HG03103 (cell line): ENCODE results near the gene ZC3HAV1.
"Not testable (repeated sequence)": the region's sequence is repeated elsewhere in the genome, so short reads cannot be mapped to it uniquely, and the experiment has no call there.

ENCODE experiments used
- ATAC-seq: cut with Tn5 transposase; IDR thresholded peaks from one replicate; pipeline ENCODE4 v1.9.1; 2021; ENCODE audit warnings: low read depth; ENCODE audit not compliant: unreplicated experiment

Gene ZC3HAV1

DNA sequence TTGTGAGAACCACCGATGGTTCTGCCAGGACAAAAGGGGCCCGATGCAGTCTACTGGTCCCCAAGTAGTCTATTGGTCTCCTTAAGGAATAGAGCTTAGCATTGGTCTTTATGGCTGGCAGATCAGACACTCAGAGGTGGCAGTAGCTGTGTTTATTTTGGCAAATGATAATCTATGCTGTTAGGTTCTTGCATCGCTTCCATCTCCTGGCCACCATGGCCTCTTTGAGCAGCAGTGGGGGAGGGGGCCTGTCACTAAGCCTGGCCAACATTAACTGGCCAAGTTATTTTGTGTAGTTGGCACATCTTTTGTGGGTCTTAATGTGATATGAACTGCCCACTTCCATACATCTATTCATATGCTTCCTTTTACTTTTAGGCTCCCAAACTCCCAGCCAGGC is 4.5 kb upstream of the ZC3HAV1 start:
- no peak for ATAC-seq

- ATAC-seq: no peak
Measured at GRCh38 chr7:139112741-139113250, 3.3 kb upstream of the ZC3HAV1 start.

DNA sequence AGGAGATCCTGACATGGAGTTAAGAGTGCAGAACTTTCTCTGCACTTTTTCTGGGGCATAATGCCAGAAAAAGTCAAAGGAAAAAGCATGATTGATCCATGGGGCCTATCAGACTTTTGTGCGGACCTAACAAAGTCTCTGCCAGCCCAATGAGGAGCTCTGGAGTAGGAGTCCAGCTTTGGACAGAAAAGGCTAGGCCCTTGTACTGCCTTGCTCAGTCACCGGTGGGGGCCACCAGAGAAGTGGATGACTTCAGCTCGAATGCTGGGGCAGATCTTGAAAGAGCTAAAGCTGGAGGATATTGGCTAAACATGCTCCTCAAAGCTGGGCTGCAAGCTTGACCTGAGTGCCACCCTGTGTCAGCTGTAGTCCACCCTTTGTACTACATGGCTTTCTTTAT is 2.8 kb upstream of the ZC3HAV1 start:
- no peak for ATAC-seq

- no peak for ATAC-seq
Measured at GRCh38 chr7:139111811-139112301, 2.3 kb upstream of the ZC3HAV1 start.

- ATAC-seq: no peak
Measured at GRCh38 chr7:139111147-139111546, 1.6 kb upstream of the ZC3HAV1 start.

GRCh38 chr7:139109983-139110411 is 477 bp upstream of the ZC3HAV1 start:
- no peak for ATAC-seq

DNA sequence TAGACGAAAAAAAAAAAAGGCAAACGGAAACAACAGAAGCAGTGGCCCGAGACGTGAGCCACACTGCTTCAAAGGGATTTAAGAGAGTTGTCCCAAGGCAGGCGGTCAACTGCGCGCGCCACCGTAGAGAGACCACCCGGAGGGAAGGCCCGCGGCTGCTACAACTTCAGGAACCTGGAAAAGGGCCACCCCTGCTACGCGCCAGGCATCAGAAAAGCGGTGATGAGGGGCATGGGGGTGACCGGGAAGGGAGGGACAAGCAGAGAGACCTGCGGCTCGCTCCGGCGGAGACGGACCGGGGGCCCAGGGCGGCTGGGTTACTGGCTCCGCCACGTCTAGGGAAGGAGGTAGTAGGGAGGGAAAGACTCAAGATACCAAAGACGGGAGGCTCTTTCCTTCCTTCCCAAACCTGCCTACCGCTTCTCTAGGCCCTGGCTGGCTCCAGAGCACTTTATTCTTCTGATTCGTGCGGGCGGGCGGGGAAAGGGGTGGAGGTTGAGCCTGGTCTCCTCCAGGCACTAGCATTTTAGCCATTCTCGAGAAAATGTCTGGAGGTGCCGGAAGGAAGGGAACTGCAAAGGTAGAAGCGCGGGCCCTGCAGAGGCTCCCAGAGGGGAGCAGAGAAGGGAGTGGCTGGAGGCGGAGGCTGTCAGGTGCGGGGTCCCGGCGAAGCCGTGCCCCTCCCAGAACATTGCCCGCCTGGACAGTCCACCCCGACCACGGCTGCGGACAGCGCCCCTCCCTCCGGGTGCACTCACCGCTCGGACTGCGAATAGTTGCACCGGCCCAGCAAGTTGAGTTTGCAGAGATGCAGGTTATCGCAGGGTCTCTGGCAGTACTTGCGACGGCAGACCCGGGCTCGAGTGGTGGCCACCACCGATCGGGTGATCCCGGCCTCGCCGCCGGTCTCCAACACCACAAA is 993 bp downstream of the ZC3HAV1 start:
- peak; percentile 3 for ATAC-seq

DNA sequence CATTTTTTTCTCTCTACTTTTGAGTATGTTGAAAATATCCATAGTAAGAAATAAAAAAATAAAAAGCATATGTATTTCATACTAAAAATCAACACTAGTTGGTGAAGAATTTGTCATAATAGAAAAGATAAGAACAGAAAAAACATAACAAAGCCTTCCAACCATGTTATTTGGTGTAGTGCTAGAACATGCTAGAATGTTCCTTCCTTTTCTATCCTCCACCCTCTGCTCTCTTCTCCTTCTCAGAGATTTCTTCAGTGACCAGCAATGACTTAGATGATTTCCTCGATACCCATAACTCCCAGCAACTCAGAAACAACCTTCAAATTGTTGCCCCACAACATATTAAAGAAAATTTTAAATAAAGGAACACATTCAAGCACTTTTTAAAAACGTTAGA is 2.6 kb downstream of the ZC3HAV1 start:
- no peak for ATAC-seq

DNA sequence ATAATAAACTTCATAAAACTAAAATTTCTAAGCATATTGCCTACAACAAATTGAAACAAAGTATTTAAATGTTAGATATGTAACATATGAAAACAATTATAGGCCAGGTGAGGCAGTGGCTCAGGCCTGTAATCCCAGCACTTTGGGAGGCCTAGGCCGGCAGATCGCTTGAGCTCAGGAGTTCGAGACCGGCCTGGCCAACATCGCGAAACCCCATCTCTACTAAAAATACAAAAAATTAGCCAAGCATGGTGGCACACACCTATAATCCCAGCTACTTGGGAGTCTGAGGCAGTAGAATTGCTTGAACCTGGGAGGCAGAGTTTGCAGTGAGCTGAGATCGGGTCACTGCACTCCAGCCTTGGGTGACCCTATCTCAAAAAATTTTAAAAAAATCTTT is 3.3 kb downstream of the ZC3HAV1 start:
- not testable (repeated sequence) for ATAC-seq

- no peak for ATAC-seq
Measured at GRCh38 chr7:139105484-139105883, 4.0 kb downstream of the ZC3HAV1 start.

GRCh38 chr7:139104091-139104450 is 5.4 kb downstream of the ZC3HAV1 start:
- ATAC-seq: no peak

DNA sequence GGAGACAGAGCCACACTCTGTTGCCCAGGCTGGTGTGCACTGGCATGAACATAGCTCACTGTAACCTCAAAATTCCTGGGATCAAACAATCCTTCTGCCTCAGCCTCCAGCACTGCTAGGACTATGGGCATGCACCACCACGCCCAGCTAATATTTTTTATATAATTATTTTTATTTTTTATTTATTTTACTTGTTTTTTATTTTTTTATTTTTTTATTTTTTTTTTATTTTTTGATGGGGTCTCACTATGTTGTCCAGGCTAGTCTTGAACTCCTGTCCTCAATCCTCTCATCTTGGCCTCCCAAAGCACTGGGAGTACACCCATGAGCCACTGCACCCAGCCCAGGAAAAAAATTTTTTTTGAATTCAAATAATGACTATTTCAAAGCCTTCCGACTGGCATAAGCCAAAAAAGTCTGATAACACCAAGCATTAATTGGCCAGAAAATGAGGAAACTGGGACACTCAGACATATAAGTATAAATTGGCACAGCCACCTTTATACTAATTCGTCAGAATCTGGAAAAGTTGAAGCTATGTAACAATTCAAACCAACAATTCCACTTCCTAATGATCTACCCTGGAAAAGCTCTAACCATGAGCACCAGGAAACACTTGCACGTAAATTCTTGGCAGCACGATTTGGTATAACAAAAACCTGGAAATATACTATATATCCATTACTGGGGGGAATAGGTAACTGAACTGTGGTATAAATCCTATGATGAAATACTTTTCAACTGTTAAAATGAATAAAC is 6.3 kb downstream of the ZC3HAV1 start:
- no peak for ATAC-seq

DNA sequence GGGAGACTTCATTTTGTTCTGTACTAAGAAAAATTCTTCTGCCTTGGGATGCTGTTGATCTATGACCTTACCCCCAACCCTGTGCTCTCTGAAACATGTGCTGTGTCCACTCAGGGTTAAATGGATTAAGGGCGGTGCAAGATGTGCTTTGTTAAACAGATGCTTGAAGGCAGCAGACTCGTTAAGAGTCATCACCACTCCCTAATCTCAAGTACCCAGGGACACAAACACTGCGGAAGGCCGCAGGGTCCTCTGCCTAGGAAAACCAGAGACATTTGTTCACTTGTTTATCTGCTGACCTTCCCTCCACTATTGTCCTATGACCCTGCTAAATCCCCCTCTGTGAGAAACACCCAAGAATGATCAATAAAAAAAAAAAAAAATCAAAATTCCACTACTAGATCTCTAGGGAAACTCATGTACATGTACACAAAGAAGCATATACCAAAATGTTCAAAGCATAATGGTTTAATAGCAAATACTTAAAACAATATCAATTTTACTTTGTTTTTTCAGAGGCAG is 7.8 kb downstream of the ZC3HAV1 start:
- not testable (repeated sequence) for ATAC-seq

DNA sequence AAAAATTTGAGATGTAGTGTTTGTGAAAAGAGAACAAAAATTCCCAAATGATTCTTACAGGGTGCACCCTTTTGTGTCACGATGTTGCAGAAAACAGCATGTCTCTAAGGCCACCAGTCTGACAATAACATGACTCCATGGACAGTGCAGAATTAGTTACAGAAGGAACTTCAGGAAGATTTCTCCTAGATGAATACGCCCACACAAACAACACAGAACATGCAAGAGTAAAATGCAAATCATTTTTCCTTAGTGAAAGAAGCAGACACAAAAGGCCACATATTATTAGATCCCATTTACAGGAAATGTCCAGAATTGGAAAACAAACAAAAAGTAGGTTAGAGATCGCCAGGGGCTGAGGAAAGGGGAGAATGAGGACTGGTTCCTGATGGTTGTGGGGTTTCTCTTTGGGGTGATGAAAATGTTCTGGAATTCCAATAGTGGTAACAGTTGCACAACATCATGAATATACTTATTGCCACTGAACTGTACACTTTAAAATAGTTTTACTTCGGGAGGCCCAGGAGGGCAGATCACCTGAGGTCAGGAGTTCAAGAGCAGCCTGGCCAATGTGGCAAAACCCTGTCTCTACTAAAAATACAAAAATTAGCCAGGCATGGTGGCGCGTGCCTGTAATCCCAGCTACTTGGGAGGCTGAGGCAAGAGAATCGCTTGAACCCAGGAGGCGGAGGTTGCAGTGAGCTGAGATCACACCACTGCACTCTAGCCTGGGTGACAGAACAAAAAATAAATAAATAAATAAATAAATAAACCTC is 10.2 kb downstream of the ZC3HAV1 start:
- no peak for ATAC-seq

- ATAC-seq: peak; percentile 99
Measured at GRCh38 chr7:139095194-139095659, 14.3 kb downstream of the ZC3HAV1 start.

- ATAC-seq: peak; percentile 7
Measured at GRCh38 chr7:139094596-139094995, 14.9 kb downstream of the ZC3HAV1 start.

DNA sequence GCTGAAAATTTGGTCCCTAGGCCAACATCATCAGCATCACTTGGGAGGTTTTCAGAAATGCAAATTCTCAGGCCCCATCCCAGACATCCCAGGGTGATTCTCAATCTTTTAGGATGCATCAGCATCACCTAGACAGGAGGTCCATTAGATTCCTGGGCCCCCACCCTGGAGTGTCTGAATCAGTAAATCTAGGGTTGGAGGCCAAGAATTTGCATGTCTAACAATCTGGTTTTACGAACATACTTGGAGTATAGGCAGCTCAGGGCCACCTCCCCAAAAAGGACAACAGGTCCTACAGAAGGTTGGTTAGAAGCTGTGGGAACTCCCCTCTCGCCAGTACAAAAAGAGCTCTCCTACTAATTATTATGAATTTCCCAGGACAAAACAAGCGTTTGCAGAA is 15.5 kb downstream of the ZC3HAV1 start:
- no peak for ATAC-seq

- ATAC-seq: not testable (repeated sequence)
Measured at GRCh38 chr7:139093512-139093911, 16.0 kb downstream of the ZC3HAV1 start.

DNA sequence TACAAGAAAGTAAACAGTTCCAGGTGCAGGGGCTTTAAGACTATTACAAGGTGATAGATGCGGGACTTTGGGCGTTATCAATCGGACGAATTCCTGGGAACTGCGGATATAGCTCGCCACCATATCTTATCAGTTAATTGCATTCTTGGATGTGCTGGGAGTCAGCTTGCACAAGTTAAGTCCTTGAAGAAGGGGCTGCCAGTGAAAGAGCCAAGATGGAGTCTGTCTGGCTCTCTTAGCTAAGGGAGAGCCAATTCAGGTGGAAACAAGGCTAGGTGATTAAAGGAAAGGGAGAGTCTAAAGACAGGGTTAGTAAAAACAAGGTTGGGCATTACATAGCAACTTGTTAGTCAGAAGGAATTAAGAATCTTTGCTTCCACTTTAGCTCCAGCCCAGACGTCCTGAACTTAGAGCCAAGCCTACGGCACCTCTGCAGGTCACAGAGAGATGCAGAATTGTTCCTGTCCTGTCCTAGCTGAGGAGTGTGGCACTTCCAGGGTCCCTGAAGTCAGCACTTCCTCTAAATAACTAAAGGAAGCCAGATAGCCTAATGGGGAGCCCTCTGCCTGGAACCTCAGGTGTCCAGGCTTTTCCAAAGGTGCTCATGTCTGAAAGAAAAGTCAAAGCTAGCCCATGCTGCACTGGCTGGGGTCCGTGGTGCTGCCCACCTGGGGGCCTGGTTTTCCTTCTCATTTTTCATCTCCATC is 17.3 kb downstream of the ZC3HAV1 start:
- ATAC-seq: no peak

- no peak for ATAC-seq
Measured at GRCh38 chr7:139091677-139091996, 17.9 kb downstream of the ZC3HAV1 start.
